ENCODE measurements around the gene NTM.

NTM gene

DNA sequence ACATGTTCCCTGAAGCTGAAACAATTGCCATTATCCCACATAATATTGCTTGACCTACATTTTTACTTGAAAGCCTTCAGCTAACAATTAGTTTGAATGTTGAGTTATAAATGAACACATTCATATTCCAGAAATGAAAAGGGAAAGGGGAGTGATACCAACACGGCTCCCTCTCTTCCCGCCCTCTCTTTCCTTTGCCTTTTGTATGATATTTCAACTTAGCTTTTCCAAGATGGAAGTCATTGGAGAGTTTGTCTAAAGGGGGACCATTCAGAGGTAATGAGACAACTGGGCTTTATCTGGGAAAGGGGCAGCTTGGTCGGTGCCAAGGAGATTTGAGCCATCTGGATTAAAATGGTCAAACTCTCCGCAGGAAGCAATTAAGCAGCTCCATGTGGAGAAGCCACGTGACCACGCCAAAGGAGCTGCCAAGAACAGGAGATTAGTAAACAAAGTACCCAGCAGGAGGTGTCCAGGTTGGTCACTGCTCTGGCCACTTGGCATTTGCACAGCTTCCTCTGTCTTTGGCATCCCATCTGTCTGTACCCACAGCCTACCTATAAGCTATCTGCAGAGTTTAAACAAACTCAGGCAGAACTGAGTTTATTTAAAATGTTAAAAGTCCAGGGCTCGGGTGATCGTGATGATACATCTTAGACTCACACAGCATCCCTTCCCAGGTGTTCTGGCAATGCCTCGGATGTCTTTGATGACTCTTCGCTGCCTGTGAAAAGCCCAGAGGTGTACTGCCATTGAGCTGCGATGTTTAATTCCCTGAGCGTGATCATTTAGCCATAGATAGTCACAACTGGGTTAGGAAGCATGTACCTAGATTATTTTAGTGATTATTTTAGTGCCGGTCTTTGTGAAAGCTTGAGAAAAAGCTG is 735.9 kb downstream of the NTM start:
- no peak for DNase-seq (ENCODE audit: low read depth, low spot score)

DNA sequence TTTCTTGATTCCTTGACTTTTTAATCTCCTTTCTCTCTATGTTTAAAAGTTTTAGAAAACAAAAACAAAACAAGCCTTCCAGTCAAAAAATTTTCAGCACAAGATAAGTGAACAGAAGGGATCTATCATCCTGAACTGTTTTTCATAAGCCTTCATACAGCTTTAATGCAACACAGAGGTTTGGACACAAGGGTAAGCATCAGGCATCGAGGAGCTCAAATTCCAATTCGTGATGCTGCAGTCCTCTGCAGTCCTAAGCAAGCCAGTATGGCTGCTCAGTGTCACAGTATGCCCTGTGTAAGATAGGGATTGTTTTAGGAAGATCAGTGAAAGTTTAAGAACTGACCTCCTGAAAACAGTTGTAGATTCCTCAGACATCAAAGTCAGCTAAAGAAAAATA is 740.9 kb downstream of the NTM start:
- DNase-seq (ENCODE audit: low read depth, low spot score) = no peak

DNA sequence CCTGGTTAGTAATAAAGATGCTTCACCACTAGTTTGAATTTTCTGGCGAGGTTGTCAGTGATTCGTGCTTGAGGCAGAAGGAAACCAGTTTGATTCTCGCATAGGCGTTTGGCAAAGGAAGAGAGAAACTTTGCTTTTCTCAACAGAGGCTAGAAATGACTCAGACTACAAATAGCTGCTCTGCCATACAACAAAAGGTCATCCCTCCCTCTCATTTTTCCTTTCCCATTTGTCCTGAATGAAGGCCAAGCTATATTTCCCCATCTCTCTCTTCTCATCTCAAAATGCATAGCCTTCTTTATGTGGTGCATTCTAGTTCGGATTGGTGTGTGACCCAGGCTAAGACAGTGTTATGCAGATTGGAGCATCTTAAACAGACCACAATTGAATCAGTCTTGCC is 741.4 kb downstream of the NTM start:
- DNase-seq (ENCODE audit: low read depth, low spot score) = no peak

DNA sequence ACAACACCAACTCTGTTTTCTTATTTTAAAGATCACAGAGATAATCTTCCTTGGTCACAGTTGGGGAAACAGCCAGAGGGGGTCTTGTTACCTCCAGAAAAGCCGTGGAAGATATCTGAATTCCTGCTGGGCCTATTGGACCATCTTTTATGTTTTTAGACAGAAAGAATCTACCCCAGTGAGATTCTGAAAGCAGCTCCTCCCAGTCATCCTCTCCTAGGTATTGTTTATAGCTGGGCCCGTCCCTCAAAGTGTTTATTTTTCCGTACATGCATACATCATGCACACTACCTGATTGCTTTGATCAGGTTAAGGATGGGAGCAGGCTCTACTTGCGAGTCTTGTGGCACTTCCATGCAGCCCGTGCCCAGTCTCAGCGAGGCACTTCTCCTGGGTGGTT is 742.4 kb downstream of the NTM start:
- no peak for DNase-seq (ENCODE audit: low read depth, low spot score)

DNA sequence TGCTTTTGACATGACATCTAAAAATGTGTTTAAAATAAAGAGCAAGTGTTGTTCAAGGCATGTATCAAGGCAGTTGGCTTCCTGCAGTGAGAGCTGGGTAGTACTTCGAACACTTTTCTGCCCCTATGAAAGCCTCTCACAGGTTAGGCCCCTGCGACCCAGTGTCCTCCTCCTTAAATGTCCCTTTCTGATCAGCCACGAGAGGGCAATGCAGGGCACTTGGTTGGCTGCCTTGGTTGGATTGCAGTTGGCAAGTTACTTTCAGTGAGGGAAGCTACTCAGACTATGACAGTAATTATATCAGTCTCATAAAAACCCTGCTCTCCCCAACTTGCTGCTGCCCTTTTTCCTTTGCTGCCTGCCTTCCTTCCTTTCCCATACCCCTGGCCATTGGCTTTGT is 743.8 kb downstream of the NTM start:
- no peak for DNase-seq (ENCODE audit: low read depth, low spot score)

DNA sequence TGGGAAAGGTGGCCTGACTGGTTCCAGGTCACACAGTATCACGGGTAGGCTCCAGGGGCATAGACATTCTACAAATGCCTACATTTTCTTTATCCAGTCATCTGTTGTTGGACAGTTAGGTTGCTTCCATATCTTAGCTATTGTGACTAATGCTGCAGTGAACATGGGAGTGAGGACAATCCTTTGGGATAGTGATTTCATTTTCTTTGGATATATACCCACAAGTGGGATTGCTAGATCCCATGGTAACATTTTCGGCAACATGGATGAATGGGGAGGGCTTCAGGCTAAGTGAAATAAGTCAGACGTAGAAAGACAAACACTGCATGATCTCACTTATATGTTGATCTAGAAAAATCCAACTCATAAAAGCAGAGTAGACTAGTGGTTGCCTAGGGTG is 744.3 kb downstream of the NTM start:
- no peak for DNase-seq (ENCODE audit: low read depth, low spot score)

DNA sequence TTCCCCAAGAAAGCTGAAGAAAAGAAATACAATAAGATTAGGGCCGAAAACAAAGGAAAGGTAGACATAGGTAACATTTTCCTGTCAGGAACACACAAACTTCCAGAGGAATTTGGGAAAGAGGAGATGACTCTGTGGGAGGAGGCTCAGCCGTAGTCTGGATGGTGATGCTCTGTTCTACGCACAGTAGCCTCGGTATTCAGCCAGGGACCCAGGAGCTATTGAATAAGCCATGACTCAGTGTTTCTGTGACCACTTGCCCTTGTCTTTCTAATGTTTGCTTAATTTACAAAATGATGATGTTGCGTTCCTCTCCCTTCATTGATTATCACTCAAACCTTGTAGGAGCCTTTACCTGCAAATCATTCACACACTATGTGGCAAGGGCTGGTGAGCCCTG is 745.0 kb downstream of the NTM start:
- DNase-seq (ENCODE audit: low read depth, low spot score) = no peak

DNA sequence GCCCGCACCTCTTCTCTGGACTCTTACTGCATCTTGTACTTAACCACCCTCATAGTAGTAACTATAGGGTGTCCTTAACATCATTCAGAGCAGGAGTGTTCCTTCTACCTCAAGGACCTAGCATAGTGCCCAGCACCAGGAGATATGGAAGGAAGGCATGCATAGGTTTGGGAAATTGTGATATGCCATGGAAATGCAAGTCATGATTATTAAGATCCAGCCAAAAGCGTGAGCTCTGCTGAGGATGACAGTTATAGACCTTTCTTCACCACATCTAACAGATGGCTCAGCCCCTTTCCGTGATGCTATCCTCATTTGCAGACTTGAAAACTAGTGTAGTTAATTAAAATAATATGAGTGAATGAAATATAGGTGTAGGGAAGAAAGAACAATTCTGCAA is 746.1 kb downstream of the NTM start:
- no peak for DNase-seq (ENCODE audit: low read depth, low spot score)

DNA sequence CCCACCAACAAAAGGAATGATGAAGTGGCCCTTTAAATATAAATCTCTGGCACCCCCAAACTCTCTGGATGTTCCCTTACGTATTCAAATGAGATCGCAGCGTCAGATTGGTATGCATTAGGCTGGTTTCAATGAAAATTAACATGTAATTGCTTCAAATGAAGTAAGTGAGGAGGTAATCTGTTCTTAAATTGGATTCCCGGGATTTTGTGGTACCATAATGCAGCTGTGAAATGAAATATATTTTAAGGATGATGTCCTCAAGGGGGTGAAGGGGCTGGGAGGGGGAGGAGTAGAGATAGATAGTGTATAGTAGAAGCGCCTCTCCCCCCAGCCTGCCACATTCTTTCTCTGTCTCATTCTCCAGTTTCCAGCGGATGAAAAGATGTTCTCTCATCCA is 748.2 kb downstream of the NTM start:
- DNase-seq (ENCODE audit: low read depth, low spot score) = no peak

DNA sequence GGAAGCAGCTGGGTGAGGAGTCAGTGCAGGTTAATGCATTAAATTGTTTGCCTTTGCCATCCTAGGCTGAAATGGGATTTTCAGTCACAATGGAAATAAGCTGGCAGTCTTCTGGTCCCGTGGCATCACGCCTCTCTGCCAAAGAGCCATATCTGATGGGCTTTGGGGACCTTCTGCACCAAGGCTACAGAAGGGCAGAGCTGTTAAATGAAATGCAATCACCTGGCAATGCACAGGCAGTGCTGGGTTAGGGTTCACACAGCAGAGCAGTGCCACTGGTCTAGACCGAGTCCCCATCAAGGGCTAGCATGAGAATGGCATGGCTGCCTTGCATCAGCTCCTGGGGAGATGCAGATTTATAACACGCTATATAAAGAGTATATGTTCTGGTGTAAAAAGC is 749.2 kb downstream of the NTM start:
- no peak for DNase-seq (ENCODE audit: low read depth, low spot score)

DNA sequence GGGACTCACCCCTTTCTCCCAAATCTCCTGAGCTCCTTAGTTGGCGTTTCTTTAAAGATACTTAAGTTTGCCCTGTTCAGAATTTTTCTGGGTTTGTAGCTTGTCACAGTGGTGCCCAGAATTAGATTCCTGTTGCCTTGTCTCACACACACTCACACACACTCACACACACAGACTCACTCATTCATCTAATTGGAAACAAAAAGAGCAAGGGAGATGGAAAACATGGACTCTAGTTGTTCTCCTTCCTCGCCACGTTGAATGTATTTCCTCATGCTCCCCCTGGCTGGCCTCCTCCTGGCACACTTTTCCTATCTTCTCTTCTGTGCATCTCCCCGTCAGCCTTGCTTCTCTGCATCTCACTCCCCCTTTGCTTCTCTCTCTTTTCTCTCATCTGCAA is 752.3 kb downstream of the NTM start:
- DNase-seq (ENCODE audit: low read depth, low spot score) = no peak

DNA sequence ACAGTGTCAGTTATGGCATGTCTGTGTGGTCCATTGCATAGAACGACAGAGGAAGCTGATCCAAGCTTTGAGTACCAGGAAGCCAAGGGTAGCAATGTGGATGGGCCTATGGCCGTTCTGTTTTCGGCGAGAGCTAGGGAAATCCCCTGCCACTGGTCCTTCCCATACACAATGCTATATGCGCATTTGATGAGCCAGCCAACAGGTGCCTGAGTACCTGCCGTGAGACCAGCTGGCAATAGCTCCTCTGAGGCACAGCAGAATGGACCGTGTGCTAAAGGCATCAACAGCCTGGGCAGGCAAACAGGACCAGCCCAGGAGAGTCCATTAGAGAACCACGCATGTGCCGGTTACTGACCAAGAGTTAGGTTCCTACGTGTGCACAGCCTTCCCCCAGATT is 753.0 kb downstream of the NTM start:
- no peak for DNase-seq (ENCODE audit: low read depth, low spot score)

DNA sequence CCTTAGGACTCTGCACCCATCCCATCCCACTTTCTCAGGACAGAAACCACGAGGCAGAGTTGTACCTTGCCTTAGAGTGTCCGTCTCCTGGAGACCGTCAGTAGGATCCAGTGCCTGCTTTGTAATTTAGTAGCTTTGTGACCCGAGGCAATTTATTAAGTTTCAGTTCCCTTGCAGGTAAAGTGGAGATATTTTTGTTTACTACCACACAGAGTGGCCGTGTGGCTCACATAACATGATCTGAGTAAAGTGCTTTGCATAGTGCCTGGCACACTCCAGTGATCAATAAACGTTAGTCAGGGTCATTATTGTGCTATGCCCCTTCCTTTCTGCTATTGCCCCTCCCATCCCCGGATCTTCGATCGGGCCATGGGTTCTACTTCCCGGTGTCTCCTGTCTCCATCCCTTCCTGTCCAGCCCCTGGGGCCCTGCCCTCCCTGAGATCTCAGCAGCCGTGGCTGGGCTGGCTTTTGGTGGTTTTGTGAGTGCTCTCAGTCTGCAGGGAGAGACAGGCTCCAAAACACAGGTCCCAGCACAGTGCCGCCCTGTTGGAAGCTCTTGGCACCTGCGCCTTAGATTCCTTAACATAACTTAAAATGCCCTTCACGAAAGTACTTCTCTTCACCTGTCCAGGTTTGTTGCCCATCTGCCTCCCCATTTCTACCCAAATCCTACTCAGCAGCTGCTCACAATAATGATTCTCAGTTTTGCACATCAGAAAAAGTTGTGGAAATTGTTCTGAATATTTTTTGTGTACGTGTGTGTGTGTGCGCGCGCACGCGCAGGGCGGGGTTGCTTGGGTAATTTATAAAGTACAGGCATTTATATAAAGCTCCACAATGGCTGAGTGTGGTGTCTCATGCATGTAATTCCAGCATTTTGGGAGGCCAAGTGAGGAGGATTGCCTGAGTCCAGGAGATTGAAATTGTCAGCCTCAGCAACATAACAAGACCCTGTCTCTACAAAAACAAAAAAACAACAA is 753.7 kb downstream of the NTM start:
- no peak for DNase-seq (ENCODE audit: low read depth, low spot score)

DNA sequence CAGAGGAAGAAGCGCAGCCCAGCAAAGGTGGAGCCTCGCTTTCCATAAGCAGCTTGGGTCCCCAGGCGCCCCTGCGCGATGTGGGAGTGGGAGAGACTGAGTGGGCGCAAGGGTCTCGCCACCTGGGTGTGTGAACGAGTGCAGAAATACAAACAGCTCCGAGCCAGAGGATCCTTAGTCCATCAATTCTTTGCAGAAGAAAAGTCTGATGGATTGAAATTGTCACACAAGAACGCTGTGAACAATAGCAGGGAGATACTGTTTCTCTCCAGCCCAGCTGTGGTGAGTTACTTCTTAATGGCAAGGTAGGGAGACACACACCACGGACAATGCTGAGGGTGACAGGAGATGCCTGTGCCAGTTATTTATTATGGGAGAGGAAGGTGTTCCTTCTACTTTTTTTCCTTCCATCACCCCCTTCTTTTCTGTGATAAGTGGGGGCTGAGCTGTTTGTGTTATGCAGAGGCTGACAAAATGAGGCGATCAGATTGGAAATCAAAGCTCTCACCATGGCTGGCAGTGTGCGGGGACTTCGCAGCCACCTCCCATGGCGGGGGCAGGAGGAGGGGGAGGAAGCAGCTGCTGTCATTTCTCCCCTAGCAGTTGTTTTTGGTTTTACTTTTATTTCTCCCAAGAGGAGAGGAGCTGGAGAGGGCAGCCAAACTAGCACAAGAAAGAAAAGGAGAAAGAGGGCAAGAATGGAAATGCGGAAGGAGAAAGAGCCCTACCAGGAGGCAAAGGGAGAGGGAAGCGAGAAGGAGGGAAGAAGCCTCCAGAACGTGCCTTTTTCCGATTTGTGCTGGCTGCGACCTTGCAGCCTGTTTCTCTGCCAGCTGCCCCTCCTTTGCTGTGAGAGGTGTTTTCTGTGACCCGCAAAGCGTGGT is 755.8 kb downstream of the NTM start:
- no peak for DNase-seq (ENCODE audit: low read depth, low spot score)

DNA sequence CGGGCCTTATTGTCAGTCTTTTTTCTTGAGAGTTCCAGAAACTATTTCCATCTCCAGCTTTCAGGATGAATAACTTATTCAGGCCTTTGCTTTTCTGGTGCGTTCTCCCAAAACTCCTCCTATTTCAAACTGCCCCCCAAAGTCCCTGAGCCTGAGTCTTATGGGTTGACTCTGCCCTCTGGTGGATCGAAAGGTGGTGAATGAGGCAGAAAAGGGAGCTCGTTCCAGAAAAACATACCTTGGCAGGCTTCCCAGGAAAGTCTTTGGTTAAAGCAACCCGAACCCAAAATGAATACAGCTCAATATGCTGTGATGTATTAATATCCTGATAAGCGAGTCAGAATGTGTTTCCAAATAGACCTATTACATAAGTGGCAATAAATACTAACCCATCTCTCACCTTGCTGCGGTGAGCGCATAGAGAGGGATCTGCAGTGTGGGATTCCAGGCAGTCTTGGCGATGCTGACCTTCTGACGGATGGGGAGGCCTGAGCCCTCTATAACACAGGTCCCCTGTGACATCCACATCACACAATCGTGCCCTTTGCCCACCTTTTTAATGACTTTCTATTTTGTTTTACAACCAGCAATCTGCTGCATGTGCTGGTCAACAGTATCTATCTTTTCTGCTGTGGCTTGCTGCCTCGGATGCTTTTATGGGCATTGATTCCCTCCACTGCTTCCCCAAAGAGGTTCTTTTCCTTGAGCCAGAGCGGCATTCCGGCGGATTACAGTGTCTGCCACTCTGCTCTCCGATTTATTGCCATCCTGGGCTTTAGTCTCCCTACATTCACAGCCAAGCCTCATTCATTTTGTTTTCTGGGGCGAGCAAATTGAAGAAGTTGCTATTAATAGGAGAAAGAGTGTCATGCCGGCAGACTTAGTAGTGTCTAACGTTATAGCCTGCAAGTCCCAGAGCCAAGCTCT is 756.8 kb downstream of the NTM start:
- DNase-seq (ENCODE audit: low read depth, low spot score) = no peak

DNA sequence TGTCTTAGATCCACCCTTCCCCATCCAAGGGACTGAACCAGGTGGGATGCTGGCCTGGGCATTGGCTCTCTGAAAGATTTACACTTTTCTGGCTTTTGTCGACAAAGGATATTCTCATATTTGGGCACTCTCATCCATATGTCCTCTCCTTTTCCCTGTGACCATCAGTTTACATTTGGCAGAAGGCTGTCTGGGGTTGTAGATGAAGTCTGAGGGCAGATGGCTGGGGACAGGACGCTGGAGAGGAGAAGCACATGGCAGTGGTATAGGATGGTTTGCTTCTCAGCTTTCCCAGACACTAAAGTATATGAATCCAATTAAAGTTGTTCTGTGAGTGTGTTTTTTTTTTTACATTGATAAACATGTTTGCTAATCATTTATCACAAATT is 757.5 kb downstream of the NTM start:
- DNase-seq (ENCODE audit: low read depth, low spot score) = no peak

DNA sequence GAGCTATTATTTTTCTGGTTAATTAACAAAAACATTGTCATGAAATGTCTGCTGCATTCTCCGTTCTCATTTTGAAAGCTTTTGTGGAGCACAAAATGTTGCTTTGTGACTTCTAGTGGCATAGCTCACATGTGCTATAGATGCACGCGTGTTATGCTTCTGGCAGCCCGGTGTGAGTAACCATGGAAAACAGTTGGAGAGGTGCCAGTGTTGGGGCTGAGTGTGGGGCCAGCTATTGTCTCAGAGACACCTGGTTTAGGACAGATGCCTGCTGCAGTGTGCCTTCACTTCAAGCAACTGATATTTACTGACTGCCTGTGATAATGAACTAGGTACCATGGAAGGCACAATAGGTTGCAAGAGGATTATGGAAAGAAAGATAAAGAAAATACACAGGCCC is 760.6 kb downstream of the NTM start:
- DNase-seq (ENCODE audit: low read depth, low spot score) = no peak

DNA sequence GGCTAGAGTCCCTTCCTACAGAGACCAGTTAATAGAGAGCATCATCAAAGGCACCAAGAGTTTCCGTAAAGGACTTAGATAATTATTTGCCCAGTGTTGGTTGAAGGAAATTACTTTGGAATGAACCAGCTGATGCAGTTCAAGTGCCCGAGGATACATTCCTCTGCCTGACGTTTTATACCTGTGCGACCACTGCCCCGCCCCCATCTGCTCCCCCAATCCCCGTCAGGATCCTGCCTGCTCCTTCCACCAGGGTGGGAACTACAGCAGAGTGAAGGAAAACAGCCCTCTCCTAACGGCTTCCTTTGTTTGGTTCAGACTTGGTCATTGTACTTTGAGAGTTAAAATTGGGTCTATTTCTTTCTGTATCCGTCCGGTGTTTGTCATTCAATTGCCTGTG is 761.5 kb downstream of the NTM start:
- no peak for DNase-seq (ENCODE audit: low read depth, low spot score)

DNA sequence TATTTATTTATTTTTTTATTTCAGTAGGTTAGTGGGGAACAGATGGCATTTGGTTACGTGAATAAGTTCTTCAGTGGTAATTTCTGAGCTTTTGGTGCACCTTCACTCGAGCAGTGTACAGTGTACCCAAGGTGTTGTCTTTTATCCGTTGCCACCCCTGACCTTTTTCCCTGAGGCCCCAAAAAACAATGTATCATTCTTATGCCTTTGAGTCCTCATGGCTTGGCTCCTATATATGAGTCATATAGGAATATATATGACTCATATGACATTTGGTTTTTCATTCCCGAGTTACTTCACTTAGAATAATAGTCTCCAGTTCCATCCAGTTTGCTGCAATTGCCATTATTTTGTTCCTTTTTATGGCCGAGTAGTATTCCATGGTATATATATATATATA is 763.9 kb downstream of the NTM start:
- no peak for DNase-seq (ENCODE audit: low read depth, low spot score)

DNA sequence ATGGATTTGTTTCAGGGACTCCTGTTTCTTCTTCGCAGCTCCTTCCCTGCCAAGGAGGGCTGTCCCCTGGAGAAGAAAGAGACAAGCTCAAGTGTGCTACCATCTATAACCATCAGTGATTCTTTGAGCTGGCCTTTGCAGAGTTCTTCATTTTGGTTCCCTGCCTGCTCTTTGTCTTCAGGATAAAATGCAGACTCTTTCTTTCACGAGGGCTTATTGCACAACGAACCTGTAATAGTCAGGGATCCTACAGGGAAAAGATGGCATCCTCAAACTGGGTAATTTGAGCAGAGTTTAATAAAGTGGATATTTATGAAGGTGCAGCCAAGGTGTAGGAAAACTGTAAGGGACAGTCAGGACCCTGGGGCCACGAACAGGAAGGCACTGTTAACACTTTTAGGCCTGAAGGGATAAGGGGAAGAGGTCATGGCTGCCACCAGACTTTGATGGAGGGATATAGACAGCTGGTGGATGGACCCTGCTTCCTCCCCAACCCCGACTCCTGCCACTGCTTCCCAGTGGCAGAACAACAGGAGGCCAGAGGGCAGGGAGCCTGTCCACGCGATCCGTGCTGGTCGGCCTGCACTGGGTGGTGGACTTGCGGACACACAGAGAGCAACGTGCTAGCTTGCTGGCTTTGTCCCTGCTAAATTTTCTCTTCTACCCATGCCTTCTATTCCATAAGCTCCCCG is 767.0 kb downstream of the NTM start:
- no peak for DNase-seq (ENCODE audit: low read depth, low spot score)

Data from iPS DF 19.7 (cell line).